Upper lobe of left lung (tissue), 6 donors: ENCODE measurements around the gene FPGS. TPM values are rescaled to one million over a fixed set of nuclear protein-coding genes. Genes with fewer than 3 reads are reported as not detected.

Experiments used
- ATAC-seq, 2 donors: fragments of 200-7000 bp; cut with Tn5 transposase; one replicate each; pipeline ENCODE4 v1.9.1; 2022; ENCODE audit warnings: mild to moderate bottlenecking in 2 of 2, moderate library complexity in 2 of 2; ENCODE audit not compliant: low FRiP score in 2 of 2
- DNase-seq, 2 donors: peaks; one replicate each; pipeline ENCODE4 v3.0.0-alpha.2; 2019 to 2020
- H3K27ac ChIP-seq, 4 donors: fragments of 200-600 bp; sonication (generic); one replicate each; pipeline ENCODE4 v1.5.1; 2016 to 2019
- H3K27me3 ChIP-seq, 4 donors: fragments of 200-600 bp; sonication (generic); one replicate each; pipeline ENCODE4 v1.5.1; 2017 to 2019
- H3K36me3 ChIP-seq, 4 donors: fragments of 200-600 bp; sonication (generic); one replicate each; pipeline ENCODE4 v1.5.1; 2016 to 2019
- H3K4me1 ChIP-seq, 4 donors: fragments of 200-600 bp; sonication (generic); one replicate each; pipeline ENCODE4 v1.5.1; 2018 to 2019
- H3K4me3 ChIP-seq, 4 donors: fragments of 200-600 bp; sonication (generic); one replicate each; pipeline ENCODE4 v1.5.1; 2017 to 2019; ENCODE audit warnings: mild to moderate bottlenecking in 2 of 4, moderate library complexity in 1 of 4
- H3K9me3 ChIP-seq, 4 donors: fragments of 200-600 bp; sonication (generic); one replicate each; pipeline ENCODE4 v1.5.1; 2018 to 2019
- EP300 ChIP-seq, 4 donors: sonication (generic); formaldehyde crosslinking; IDR thresholded peaks; one replicate each; pipeline ENCODE4 v1.5.1; 2017; ENCODE audit warnings: antibody characterized with exemption in 4 of 4, control low read depth in 2 of 4
- POLR2A ChIP-seq, 4 donors: fragments of 450-650 bp; IDR thresholded peaks; one replicate each; pipeline ENCODE4 v1.5.1; 2016 to 2017; ENCODE audit warnings: antibody characterized with exemption in 4 of 4, mild to moderate bottlenecking in 2 of 4
- POLR2AphosphoS5 ChIP-seq, 2 donors: sonication (generic); formaldehyde crosslinking; IDR thresholded peaks; one replicate each; pipeline ENCODE4 v1.5.1; 2017; ENCODE audit warnings: antibody characterized with exemption in 2 of 2
- WGBS, 2 donors: methylation state at CpG; one replicate each; pipeline ENCODE4 v1.1.5; 2017 to 2018; 5-methylcytosine and 5-hydroxymethylcytosine counted together
- total RNA-seq, 6 donors: library from RNA; depleted of rRNA in 4 of 6; stranded (reverse); fragments of >200 nt in 4 of 6; gene quantifications; one replicate each; pipeline versions ENCODE4 v1.1.0 to v1.2.1, GENCODE V29; 2016 to 2021
- TF ChIP-seq, protein P1 (sequence below), 6 experiments: fragments of 450-650 bp in 4 of 6; fragments of 200-600 bp in 2 of 6; sonication (generic) in 2 of 6; IDR thresholded peaks; one replicate each; pipeline ENCODE4 v1.5.1; 2016 to 2019; ENCODE audit warnings: antibody characterized with exemption in 6 of 6
- donor health status: DM: no; HTN: no; CAD: no; lungs with moderate emphysema.
- donor health status: DM: no; HTN: yes; CAD: no; lungs with severe emphysema.

FPGS gene
- total RNA-seq, 6 donors from 2014 or later = 85.1 to 337 (median 95.5) TPM

DNA sequence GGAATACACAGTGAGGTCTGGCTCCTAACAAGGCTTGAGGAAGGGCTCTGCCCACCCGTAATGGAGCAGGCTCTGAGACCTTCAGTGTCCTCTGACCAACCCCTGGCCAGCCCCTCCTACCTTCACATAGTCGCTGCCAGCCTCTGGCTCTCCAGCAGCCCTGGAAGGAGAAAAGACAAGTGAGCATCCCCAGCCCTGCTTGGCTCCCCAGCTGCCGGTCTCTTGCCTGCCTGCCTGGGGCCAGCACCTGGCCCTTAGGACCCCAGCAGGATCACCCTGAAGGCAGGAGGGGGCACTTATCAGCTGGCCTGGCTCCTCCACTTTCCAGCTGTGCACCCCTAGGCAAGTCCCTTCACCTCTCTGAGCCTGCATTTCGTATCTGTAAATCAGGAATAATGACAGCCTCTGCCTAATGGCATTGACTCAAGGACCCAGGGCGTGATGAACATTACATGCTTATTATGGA is 41.2 kb upstream of the FPGS start:
- DNase-seq (no peak), ATAC-seq (no peak)
- peaks cover 0 to 24% (median 2%) of the 10 kb centered on the region in 4 donors for H3K36me3 ChIP-seq
- H3K4me1 ChIP-seq = peaks cover 30 to 56% (median 41%) of the 10 kb centered on the region in 4 donors
- TF ChIP-seq EP300 (IDR thresholded peaks at IDR 0.05) = no peak
- no peak for TF ChIP-seq POLR2A (IDR thresholded peaks at IDR 0.05)
- TF ChIP-seq POLR2AphosphoS5 (IDR thresholded peaks at IDR 0.05) = peak in 1 of 2 donors; percentile 22
- TF ChIP-seq, protein P1, sequence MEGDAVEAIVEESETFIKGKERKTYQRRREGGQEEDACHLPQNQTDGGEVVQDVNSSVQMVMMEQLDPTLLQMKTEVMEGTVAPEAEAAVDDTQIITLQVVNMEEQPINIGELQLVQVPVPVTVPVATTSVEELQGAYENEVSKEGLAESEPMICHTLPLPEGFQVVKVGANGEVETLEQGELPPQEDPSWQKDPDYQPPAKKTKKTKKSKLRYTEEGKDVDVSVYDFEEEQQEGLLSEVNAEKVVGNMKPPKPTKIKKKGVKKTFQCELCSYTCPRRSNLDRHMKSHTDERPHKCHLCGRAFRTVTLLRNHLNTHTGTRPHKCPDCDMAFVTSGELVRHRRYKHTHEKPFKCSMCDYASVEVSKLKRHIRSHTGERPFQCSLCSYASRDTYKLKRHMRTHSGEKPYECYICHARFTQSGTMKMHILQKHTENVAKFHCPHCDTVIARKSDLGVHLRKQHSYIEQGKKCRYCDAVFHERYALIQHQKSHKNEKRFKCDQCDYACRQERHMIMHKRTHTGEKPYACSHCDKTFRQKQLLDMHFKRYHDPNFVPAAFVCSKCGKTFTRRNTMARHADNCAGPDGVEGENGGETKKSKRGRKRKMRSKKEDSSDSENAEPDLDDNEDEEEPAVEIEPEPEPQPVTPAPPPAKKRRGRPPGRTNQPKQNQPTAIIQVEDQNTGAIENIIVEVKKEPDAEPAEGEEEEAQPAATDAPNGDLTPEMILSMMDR (IDR thresholded peaks at IDR 0.05) = no peak
- H3K27me3 ChIP-seq = no peaks in the 10 kb centered on the region
- H3K4me3 ChIP-seq = peak overlapping the region; percentile 2 to 46 (median 34)
- 37 to 53% methylated on average over 3 to 5 of the region's 5 CpGs for WGBS, 2 donors
- H3K27ac ChIP-seq = peak overlapping the region; percentile 84 to 89 (median 87)
- no peaks in the 10 kb centered on the region for H3K9me3 ChIP-seq

DNA sequence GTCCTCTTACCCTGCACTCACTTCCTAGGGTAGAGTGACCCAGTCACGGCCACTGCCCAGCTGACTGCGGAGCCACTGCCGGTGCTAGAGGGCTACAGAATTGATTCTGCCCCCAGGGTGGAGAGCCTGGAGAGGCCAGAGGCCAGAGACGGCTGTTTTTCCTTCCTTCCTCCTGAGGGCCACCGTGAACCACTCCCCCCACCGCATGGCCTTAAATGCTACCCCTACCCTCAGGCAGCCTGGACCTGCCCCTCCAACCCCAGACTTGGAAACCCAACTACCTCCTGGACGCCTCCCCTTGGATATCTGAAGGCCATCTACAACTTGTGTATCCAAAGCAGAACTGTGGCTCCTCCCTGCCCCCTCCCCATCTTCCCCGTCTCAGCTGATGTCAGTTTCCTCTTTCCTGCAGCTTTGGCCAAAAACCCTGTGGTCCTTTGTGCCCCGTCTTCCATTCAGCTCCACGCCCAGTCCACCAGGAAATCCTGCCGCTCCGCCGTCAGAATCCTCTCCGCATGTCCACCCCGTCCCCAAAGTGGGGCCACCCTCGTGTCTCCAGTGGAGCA is 40.5 kb upstream of the FPGS start:
- H3K27ac ChIP-seq = peak overlapping the region; percentile 84 to 96 (median 87)
- DNase-seq = peak in 1 of 2 donors; percentile 69
- H3K9me3 ChIP-seq = no peaks in the 10 kb centered on the region
- ATAC-seq = peak; percentile 66 to 76
- H3K27me3 ChIP-seq = no peaks in the 10 kb centered on the region
- 40 to 43% methylated on average over 15 to 16 of the region's 16 CpGs for WGBS, 2 donors
- peaks cover 35 to 63% (median 47%) of the 10 kb centered on the region in 4 donors for H3K4me1 ChIP-seq
- H3K4me3 ChIP-seq = peak overlapping the region in 3 of 4 donors; percentile 27 to 46 (median 40)
- H3K36me3 ChIP-seq = peaks cover 0 to 30% (median 3%) of the 10 kb centered on the region in 4 donors
- TF ChIP-seq POLR2AphosphoS5 (IDR thresholded peaks at IDR 0.05) (peak; percentile 73 to 83), POLR2A (IDR thresholded peaks at IDR 0.05) (peak in 2 of 4 donors; percentile 16 to 48), EP300 (IDR thresholded peaks at IDR 0.05) (peak in 3 of 4 donors; percentile 29 to 75 (median 60))
- TF ChIP-seq, protein P1 (IDR thresholded peaks at IDR 0.05) = no peak

DNA sequence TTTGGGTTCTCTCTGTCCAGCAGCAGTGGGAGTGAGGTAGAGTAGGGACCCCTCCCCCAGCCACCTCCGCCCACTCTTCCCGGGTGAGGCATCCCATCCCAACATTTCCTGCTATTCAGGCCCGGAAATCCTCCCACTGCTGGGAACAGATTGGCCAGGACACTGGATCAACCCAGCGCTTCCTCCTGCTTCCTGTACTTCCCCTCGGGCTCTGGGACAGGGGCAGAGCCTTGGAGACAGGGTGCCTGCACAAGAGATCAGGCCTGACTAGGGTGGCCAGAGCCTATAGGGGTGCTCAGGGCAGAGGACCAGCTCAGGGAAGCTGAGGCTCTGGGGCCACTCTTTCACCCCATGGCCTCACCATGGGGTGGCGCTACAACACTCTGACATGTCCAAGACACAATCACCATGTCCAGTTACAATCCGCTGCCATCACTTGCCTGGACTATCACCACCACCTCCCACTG is 38.7 kb upstream of the FPGS start:
- DNase-seq (peak in 1 of 2 donors; percentile 73), ATAC-seq (peak; percentile 51 to 86)
- peak in 2 of 4 donors; percentile 36 to 46 for TF ChIP-seq POLR2A (IDR thresholded peaks at IDR 0.05)
- peak; percentile 92 to 100 (median 98) for TF ChIP-seq EP300 (IDR thresholded peaks at IDR 0.05)
- peak; percentile 95 to 99 for TF ChIP-seq POLR2AphosphoS5 (IDR thresholded peaks at IDR 0.05)
- TF ChIP-seq, protein P1 (IDR thresholded peaks at IDR 0.05) = peak; percentile 52 to 78 (median 68)
- Histone ChIP-seq H3K4me1 (peaks cover 44 to 68% (median 58%) of the 10 kb centered on the region in 4 donors), H3K27me3 (no peaks in the 10 kb centered on the region), H3K27ac (peak overlapping the region; percentile 84 to 96 (median 87)), H3K9me3 (no peaks in the 10 kb centered on the region), H3K4me3 (no peak overlapping the region), H3K36me3 (peaks cover 0 to 23% (median 3%) of the 10 kb centered on the region in 4 donors)
- 32 to 68% methylated on average over 6 of the region's 7 CpGs for WGBS, 2 donors

DNA sequence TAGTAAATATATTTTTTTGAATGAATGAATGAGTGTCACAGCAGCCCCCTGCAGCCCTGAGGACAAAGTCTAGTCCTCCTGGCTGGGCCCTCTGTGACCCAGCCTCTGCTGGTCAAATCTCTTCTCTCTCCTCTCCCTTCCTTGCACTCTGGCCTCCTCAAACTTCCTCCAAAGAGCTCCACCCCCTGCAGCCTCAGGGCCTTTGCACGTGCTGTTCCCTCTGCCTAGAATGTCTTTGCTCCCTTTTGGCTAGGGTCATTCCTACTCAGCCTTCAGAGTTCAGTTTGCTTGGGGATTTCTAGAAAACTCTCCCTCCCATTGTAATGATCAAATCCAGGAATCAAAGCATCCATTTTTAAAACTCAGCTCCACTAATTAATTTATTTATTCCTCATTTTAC is 37.3 kb upstream of the FPGS start:
- ATAC-seq (no peak), DNase-seq (no peak)
- Histone ChIP-seq H3K27me3 (no peaks in the 10 kb centered on the region), H3K9me3 (no peaks in the 10 kb centered on the region), H3K36me3 (peaks cover 0 to 13% (median 3%) of the 10 kb centered on the region in 4 donors), H3K4me3 (no peak overlapping the region), H3K27ac (peak overlapping the region; percentile 78 to 96 (median 86)), H3K4me1 (peaks cover 49 to 83% (median 70%) of the 10 kb centered on the region in 4 donors)
- TF ChIP-seq POLR2A (IDR thresholded peaks at IDR 0.05) (no peak), POLR2AphosphoS5 (IDR thresholded peaks at IDR 0.05) (no peak), EP300 (IDR thresholded peaks at IDR 0.05) (no peak)
- TF ChIP-seq, protein P1 (IDR thresholded peaks at IDR 0.05) = no peak
- 71 to 76% methylated on average over 1 of the region's 1 CpG for WGBS, 2 donors
